PC-9 (cell line): ENCODE data around the gene TCAIM.

Source experiments
- CTCF ChIP-seq: fragments of 200-600 bp; sonication (generic); conservative IDR thresholded peaks from 2 replicates; pipeline ENCODE4 v1.6.1; 2017; ENCODE audit warnings: mixed run types, antibody characterized with exemption, mild to moderate bottlenecking, moderate library complexity
- EZH2 ChIP-seq: fragments of 200-600 bp; sonication (generic); IDR thresholded peaks from 2 replicates; pipeline ENCODE4 v1.8.0; 2017; ENCODE audit warnings: antibody characterized with exemption, low read depth

GRCh38 chr3:44428910-44429309 is 90.3 kb downstream of the TCAIM start:
- no peak for TF ChIP-seq CTCF
- no peak for TF ChIP-seq EZH2
